Central memory CD8-positive, alpha-beta T cell (primary cell): ENCODE data around the gene HHAT.
A peak's percentile ranks its signal among the peaks of the same experiment; 100 is the strongest.
"Not testable (repeated sequence)": the region's sequence is repeated elsewhere in the genome, so short reads cannot be mapped to it uniquely, and the experiment has no call there.

Experiments
- ATAC-seq: fragments of 150-1000 bp; cut with Tn5 transposase; replicated peaks from 2 replicates; pipeline ENCODE4 v1.10.0; 2022; ENCODE audit warnings: mild to moderate bottlenecking, moderate FRiP score, moderate number of reproducible peaks; ENCODE audit not compliant: poor library complexity, severe bottlenecking; ENCODE audit errors: extremely low read depth
- DNase-seq, 2 donors: peaks; one replicate each; pipeline ENCODE4 v3.0.0; 2021; ENCODE audit warnings: low spot score in 2 of 2
- H3K27ac Mint-ChIP-seq: one replicate; pipeline ENCODE4 v1.8.0; 2022; ENCODE audit warnings: low read depth, mild to moderate bottlenecking, moderate library complexity, mixed read lengths
- H3K27me3 Mint-ChIP-seq: one replicate; pipeline ENCODE4 v1.8.0; 2022; ENCODE audit warnings: mixed read lengths
- H3K36me3 Mint-ChIP-seq: one replicate; pipeline ENCODE4 v1.8.0; 2022; ENCODE audit warnings: mild to moderate bottlenecking, moderate library complexity, mixed read lengths; ENCODE audit not compliant: insufficient read depth
- H3K4me1 Mint-ChIP-seq: one replicate; pipeline ENCODE4 v1.8.0; 2022; ENCODE audit warnings: mixed read lengths
- H3K4me3 Mint-ChIP-seq: one replicate; pipeline ENCODE4 v1.8.0; 2022; ENCODE audit warnings: mild to moderate bottlenecking, moderate library complexity, mixed read lengths
- H3K9me3 Mint-ChIP-seq: one replicate; pipeline ENCODE4 v1.8.0; 2022; ENCODE audit warnings: mixed read lengths

The HHAT gene

GRCh38 chr1:210396541-210396940 is 67.8 kb downstream of the HHAT start:
- ATAC-seq (no peak), DNase-seq (no peak)
- Mint-ChIP-seq H3K4me3 (no peak overlapping the region), H3K27ac (no peak overlapping the region), H3K36me3 (peaks cover 2% of the 10 kb centered on the region), H3K4me1 (peaks cover 34% of the 10 kb centered on the region), H3K27me3 (no peaks in the 10 kb centered on the region), H3K9me3 (no peaks in the 10 kb centered on the region)

GRCh38 chr1:210397252-210397651 is 68.5 kb downstream of the HHAT start:
- Mint-ChIP-seq H3K4me3 (no peak overlapping the region), H3K27me3 (no peaks in the 10 kb centered on the region), H3K27ac (no peak overlapping the region), H3K4me1 (peaks cover 34% of the 10 kb centered on the region), H3K36me3 (peaks cover 2% of the 10 kb centered on the region), H3K9me3 (no peaks in the 10 kb centered on the region)
- ATAC-seq (no peak), DNase-seq (no peak)

GRCh38 chr1:210397681-210398080 is 69.0 kb downstream of the HHAT start:
- Mint-ChIP-seq H3K36me3 (peaks cover 5% of the 10 kb centered on the region), H3K4me1 (peaks cover 34% of the 10 kb centered on the region), H3K9me3 (no peaks in the 10 kb centered on the region), H3K27me3 (no peaks in the 10 kb centered on the region), H3K27ac (no peak overlapping the region), H3K4me3 (no peak overlapping the region)
- ATAC-seq (no peak), DNase-seq (no peak)

GRCh38 chr1:210398466-210398865 is 69.8 kb downstream of the HHAT start:
- no peaks in the 10 kb centered on the region for H3K9me3 Mint-ChIP-seq
- DNase-seq (no peak), ATAC-seq (no peak)
- no peaks in the 10 kb centered on the region for H3K27me3 Mint-ChIP-seq
- H3K4me3 Mint-ChIP-seq: no peak overlapping the region
- peaks cover 34% of the 10 kb centered on the region for H3K4me1 Mint-ChIP-seq
- no peak overlapping the region for H3K27ac Mint-ChIP-seq
- H3K36me3 Mint-ChIP-seq: peaks cover 5% of the 10 kb centered on the region

GRCh38 chr1:210400043-210400840 is 71.5 kb downstream of the HHAT start:
- H3K36me3 Mint-ChIP-seq: peaks cover 3% of the 10 kb centered on the region
- peaks cover 21% of the 10 kb centered on the region for H3K4me1 Mint-ChIP-seq
- peak overlapping the region; percentile 60 for H3K27ac Mint-ChIP-seq
- no peak overlapping the region for H3K4me3 Mint-ChIP-seq
- DNase-seq: peak; percentile 20 to 25
- ATAC-seq: peak; percentile 52
- no peaks in the 10 kb centered on the region for H3K27me3 Mint-ChIP-seq
- no peaks in the 10 kb centered on the region for H3K9me3 Mint-ChIP-seq

- Mint-ChIP-seq H3K36me3 (peaks cover 3% of the 10 kb centered on the region), H3K27ac (no peak overlapping the region), H3K4me1 (peaks cover 25% of the 10 kb centered on the region), H3K4me3 (no peak overlapping the region), H3K9me3 (no peaks in the 10 kb centered on the region), H3K27me3 (no peaks in the 10 kb centered on the region)
- DNase-seq: no peak
- ATAC-seq: no peak
Measured at GRCh38 chr1:210402560-210402959, 73.9 kb downstream of the HHAT start.

GRCh38 chr1:210405316-210405715 is 76.6 kb downstream of the HHAT start:
- Mint-ChIP-seq H3K9me3 (no peaks in the 10 kb centered on the region), H3K27me3 (no peaks in the 10 kb centered on the region), H3K36me3 (peaks cover 3% of the 10 kb centered on the region), H3K4me3 (no peak overlapping the region), H3K4me1 (peaks cover 15% of the 10 kb centered on the region), H3K27ac (no peak overlapping the region)
- ATAC-seq: no peak
- no peak for DNase-seq

GRCh38 chr1:210406341-210406740 is 77.6 kb downstream of the HHAT start:
- H3K4me1 Mint-ChIP-seq, ATAC-seq, DNase-seq, H3K27me3 Mint-ChIP-seq, H3K9me3 Mint-ChIP-seq, H3K27ac Mint-ChIP-seq, H3K4me3 Mint-ChIP-seq, H3K36me3 Mint-ChIP-seq: not testable (repeated sequence)

- no peak overlapping the region for H3K4me3 Mint-ChIP-seq
- H3K27ac Mint-ChIP-seq: no peak overlapping the region
- DNase-seq (peak; percentile 53 to 66), ATAC-seq (peak; percentile 62)
- H3K36me3 Mint-ChIP-seq: peaks cover 4% of the 10 kb centered on the region
- H3K9me3 Mint-ChIP-seq: no peaks in the 10 kb centered on the region
- H3K27me3 Mint-ChIP-seq: no peaks in the 10 kb centered on the region
- peaks cover 9% of the 10 kb centered on the region for H3K4me1 Mint-ChIP-seq
Measured at GRCh38 chr1:210407207-210407886, 78.6 kb downstream of the HHAT start.

- Mint-ChIP-seq H3K9me3 (no peaks in the 10 kb centered on the region), H3K4me1 (peaks cover 9% of the 10 kb centered on the region), H3K27ac (no peak overlapping the region), H3K27me3 (no peaks in the 10 kb centered on the region), H3K36me3 (peaks cover 2% of the 10 kb centered on the region), H3K4me3 (no peak overlapping the region)
- no peak for ATAC-seq
- no peak for DNase-seq
Measured at GRCh38 chr1:210407887-210408252, 79.2 kb downstream of the HHAT start.

- ATAC-seq: no peak
- Mint-ChIP-seq H3K27me3 (no peaks in the 10 kb centered on the region), H3K4me3 (no peak overlapping the region)
Measured at GRCh38 chr1:210412240-210412639, 83.5 kb downstream of the HHAT start.

GRCh38 chr1:210413951-210414350 is 85.2 kb downstream of the HHAT start:
- Mint-ChIP-seq H3K36me3 (peaks cover 5% of the 10 kb centered on the region), H3K9me3 (no peaks in the 10 kb centered on the region), H3K4me1 (no peaks in the 10 kb centered on the region), H3K4me3 (no peak overlapping the region), H3K27me3 (no peaks in the 10 kb centered on the region), H3K27ac (no peak overlapping the region)
- ATAC-seq (no peak), DNase-seq (no peak)

More at GRCh38 chr1:210412240-210412639, 83.5 kb downstream of the HHAT start:
- Mint-ChIP-seq H3K4me1 (peaks cover 3% of the 10 kb centered on the region), H3K36me3 (peaks cover 5% of the 10 kb centered on the region), H3K27ac (no peak overlapping the region), H3K9me3 (no peaks in the 10 kb centered on the region)
- DNase-seq: no peak

GRCh38 chr1:210415846-210416448 is 87.2 kb downstream of the HHAT start:
- Mint-ChIP-seq H3K27me3 (no peaks in the 10 kb centered on the region), H3K4me1 (no peaks in the 10 kb centered on the region), H3K36me3 (peaks cover 3% of the 10 kb centered on the region), H3K9me3 (no peaks in the 10 kb centered on the region), H3K27ac (no peak overlapping the region), H3K4me3 (no peak overlapping the region)
- ATAC-seq (no peak), DNase-seq (no peak)
